HG03520 (cell line): ENCODE results near the gene DBF4.
"Not testable (repeated sequence)": the region's sequence is repeated elsewhere in the genome, so short reads cannot be mapped to it uniquely, and the experiment has no call there.

ENCODE experiments used
- ATAC-seq: cut with Tn5 transposase; IDR thresholded peaks from one replicate; pipeline ENCODE4 v1.9.1; 2021; ENCODE audit warnings: mild to moderate bottlenecking, moderate library complexity; ENCODE audit not compliant: unreplicated experiment

DBF4 gene

DNA sequence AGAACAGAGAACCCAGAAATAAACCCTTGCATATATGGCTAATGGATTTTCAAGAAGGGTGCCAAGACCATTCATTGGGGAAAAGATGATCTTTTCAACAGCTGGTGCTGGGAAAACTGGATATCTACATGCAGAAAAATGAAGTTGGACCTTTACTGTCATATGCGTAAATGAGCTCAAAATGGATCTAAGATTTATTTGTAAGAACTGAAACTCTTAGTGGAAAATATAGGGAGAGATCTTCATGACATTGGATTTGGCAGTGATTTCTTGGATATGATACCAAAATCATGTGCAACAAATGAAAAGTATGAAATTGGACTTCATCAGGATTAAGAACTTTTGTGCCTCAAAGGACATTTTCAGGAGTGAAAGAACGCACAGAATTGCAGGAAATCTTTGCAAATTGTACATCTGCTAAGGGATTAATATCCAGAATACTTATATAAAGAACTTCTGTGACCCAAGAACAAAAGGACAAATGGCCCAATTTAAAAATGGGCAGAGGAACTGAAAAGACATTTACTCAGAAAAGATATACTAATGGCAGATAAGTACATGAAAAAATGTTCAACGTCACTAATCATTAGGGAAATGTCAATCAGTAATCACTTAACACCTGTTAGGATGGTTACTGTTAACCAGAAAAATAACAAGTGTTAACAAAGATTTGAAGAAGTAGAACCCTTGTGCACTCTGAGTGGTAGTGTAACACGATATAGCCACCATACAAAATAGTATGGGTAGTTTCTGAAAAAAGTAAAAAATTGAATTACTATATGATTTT, 6.1 kb downstream of the DBF4 start:
- no peak for ATAC-seq

DNA sequence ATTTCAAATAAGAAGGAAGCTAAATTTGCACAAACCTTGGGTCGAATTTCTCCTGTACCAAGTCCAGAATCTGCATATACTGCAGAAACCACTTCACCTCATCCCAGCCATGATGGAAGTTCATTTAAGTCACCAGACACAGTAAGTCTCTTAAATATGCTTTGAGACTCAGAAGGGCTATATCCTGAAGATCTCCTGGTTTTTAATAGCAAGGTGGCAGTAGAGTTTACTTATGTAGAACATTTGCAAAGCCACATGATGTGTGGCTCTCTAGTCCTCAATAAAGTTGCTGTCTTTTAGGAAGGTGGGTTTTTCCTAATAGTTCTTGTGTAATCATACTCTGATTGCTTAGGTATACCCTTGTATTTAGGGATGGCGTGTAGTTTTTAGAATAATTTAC, 8.7 kb downstream of the DBF4 start:
- no peak for ATAC-seq

GRCh38 chr7:87886875-87887274, 10.6 kb downstream of the DBF4 start:
- ATAC-seq = no peak

- ATAC-seq = no peak
Observed at GRCh38 chr7:87895363-87895762, 19.1 kb downstream of the DBF4 start.

DNA sequence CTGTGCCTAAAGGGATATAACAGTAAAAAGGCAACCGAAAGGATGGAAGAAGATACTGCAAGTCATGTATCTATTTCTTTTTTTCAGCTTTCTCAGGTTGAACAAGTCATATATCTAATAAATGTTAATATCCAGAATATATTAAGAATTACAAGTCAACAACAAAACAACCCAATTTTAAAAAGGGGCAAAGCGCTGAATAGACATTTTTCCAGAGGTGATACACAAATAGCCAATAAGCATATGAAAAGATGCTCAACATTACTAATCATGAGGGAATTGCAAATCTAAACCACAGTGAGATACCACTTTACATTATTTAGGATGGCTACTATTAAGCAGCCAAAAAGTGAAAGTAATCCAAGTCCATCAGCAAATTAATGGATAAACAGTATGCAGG, 23.0 kb downstream of the DBF4 start:
- no peak for ATAC-seq

DNA sequence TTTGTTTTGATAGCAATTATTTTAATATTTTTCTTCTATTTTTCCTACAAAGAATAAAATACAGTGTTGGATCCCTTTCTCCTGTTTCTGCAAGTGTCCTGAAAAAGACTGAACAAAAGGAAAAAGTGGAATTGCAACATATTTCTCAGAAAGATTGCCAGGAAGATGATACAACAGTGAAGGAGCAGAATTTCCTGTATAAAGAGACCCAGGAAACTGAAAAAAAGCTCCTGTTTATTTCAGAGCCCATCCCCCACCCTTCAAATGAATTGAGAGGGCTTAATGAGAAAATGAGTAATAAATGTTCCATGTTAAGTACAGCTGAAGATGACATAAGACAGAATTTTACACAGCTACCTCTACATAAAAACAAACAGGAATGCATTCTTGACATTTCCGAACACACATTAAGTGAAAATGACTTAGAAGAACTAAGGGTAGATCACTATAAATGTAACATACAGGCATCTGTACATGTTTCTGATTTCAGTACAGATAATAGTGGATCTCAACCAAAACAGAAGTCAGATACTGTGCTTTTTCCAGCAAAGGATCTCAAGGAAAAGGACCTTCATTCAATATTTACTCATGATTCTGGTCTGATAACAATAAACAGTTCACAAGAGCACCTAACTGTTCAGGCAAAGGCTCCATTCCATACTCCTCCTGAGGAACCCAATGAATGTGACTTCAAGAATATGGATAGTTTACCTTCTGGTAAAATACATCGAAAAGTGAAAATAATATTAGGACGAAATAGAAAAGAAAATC, 31.0 kb downstream of the DBF4 start:
- not testable (repeated sequence) for ATAC-seq

DNA sequence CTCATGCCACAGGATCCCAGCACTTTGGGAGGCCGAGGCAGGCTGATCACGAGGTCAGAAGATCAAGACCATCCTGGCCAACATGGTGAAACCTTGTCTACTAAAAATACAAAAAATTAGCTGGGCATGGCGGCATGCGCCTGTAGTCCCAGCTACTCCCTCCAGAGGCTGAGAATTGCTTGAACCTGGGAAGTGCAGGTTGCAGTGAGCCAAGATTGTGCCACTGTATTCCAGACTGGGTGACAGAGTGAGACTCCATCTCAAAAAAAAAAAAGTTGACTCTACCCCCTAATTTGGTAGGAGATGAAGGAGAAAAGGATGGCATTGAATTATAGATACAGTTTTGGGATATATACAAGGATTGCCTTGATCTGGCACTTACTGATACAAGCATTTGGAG, 32.5 kb downstream of the DBF4 start:
- ATAC-seq = not testable (repeated sequence)

DNA sequence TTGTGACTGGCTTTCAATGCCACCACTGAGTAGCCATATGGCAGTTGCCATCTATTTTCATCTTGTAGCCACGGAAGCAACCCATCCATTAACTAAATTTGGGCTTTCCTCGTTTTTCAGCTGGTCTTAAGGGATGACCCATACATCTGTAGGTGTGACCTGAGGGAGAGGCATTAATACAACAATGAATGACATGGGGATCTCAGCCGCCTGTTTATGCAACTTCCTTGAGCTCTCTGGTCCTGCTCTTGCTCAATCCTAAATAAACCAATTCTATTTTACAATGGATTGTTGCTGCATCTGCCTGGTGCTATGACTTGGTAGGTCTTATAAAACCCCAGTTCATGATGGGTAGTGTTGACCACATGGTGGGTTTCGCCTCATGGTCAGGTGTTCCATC, 35.8 kb downstream of the DBF4 start:
- ATAC-seq = no peak

DNA sequence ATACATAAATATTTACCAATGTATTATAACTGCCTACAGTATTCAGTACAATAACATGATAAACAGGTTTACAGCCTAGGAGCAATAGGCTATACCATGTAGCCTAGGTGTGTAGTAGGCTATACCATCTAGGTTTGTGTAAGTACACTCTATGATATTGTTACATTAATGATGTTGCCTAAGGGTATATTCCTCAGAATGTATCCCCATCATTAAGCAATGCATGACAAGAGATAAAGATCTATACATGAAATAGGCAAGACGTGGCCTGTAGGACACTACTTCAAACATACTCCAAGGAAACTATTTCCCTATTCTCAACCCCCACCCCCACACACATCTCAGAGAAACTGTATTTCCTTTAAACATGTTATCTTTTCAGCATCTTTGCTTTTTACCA, 42.4 kb downstream of the DBF4 start:
- ATAC-seq = no peak

DNA sequence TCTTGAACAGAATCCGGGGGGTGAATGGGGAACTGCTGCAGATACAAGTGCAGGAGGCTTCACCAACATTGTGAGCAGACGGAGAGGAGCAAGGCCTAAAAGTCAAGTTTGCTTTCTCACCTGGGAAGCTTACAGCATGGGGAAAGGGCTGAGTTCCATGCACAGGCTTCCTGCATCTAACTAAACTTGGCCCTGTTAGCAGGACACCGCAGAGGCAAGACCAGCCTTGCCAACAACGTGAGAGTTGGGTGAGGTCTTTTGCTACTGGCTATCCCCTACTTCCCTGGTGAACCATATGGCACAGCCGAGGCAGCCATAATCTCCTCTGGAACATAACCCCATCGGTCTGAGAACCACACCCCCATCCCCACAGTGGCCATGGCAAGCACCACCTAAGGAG, 43.6 kb downstream of the DBF4 start:
- no peak for ATAC-seq

- no peak for ATAC-seq
Observed at GRCh38 chr7:87920578-87920977, 44.3 kb downstream of the DBF4 start.

- not testable (repeated sequence) for ATAC-seq
Observed at GRCh38 chr7:87922759-87923395, 46.6 kb downstream of the DBF4 start.

DNA sequence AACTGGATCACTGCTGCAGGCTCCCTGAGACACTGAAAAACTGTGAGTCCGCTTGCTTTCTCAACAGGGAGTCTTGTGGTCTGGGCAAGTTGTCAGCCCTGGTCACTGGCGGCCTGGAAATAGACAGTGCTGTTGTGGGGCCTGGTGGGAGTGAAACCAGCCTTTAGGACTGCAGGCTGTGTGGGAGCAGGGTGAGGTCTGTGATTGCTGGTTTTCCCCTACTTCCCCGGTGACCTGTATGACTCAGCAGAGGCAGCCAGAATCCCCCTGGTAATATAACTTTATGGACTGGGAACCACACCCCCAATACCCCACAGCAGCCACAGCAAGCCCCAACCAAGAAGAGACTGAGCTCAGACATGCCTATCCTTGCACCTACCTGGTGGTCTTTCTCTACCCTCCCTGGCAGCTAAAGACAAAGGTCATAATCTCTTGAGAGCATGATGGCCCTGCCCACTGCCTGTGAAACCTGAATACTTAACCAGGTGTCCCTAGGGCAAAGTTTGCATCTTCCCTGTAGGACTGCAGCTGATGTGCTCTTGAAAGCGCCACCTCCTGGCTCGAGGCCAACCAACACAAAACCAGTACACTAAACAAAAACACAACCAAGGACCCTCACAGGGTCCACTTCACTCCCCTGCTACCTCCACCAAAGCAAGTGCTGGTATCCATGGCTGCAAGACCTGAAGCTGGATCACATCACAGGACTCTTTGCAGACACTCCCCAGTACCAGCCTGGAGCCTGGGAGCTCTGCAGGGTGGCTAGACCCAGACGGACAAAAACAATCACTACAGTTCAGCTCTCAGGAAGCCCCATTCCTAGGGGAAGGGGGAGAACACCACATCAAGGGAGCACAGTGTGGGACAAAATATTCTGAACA, 50.5 kb downstream of the DBF4 start:
- peak; percentile 95 for ATAC-seq

DNA sequence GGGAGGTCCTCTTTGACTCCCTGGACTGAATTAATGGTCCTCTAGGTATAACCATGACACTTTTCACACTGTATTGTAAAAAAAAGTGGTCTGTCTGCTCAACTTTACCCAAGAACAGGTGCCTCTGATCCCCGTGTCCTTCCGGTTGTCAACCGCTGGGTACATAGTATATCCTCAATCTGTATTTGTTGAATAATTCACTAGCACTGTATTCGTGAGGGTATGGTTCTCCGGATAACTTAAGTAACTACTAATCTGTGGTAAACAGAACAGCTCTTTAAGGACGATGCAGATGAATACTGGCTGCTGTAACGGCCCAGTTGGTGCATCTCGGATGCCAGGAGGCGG, 57.3 kb downstream of the DBF4 start:
- peak; percentile 20 for ATAC-seq

DNA sequence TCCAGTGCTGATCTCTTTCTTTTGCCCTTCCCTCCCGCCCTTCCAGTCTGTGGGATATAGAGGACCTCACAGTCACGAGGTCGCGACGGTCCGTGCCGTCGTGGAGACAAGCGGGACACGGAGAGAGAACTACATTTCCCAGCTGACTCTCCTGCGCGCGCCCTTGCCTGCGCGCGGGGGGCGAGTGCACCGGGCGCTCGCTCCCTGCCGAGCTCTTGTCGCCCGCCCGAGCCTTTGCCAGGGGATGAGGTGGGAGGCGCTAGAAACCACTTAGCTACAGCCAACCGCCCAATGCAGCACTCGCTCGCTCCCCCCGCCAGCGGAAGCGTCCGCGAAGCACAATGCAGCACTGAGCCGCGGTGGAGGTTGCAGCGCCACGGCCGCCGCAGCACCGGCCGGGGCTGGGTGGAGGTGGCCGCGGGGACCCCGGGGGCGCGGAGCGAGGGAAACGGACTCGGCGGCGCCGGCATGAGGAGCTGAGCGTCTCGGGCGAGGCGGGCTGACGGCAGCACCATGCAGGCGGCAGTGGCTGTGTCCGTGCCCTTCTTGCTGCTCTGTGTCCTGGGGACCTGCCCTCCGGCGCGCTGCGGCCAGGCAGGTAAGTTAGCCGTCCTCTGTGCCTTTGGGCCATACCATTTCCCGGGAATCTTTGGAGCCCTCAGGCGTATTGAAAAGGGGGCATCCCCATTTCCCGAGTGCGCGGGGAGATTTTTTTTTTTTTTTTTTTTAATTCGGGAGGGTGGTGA, 57.8 kb downstream of the DBF4 start, which contains the start of gene ADAM22:
ADAM22 (plus strand) TSS at position 299 of the 746 bp plus-strand sequence; CDS start at position 514, 215 bp downstream.
- ATAC-seq = peak; percentile 95

GRCh38 chr7:87934699-87935383, 58.5 kb downstream of the DBF4 start:
- no peak for ATAC-seq

- no peak for ATAC-seq
Observed at GRCh38 chr7:87935384-87935706, 59.1 kb downstream of the DBF4 start.

- ATAC-seq = no peak
Observed at GRCh38 chr7:87941138-87941537, 64.8 kb downstream of the DBF4 start.

- no peak for ATAC-seq
Observed at GRCh38 chr7:87944547-87944946, 68.3 kb downstream of the DBF4 start.

GRCh38 chr7:87945926-87946325, 69.6 kb downstream of the DBF4 start:
- not testable (repeated sequence) for ATAC-seq
